ENCODE data around the gene PELI2. TPM values are rescaled to one million over a fixed set of nuclear protein-coding genes. Genes with fewer than 3 reads are reported as not detected.

Gene PELI2
- total and polyA plus RNA-seq, 2 experiments from 2014 or later, result 8.0 to 24.5 TPM

- no peak for ATAC-seq
- TF ChIP-seq STAT1 (IDR thresholded peaks at IDR 0.05; ENCODE audit: unreplicated experiment) (no peak), ZNF462 (CRISPR knock-in tag; IDR thresholded peaks at IDR 0.05) (no peak), ZNF331 (CRISPR knock-in tag; IDR thresholded peaks at IDR 0.05; ENCODE audit: low read depth) (no peak), POLR2AphosphoS5 (IDR thresholded peaks at IDR 0.05; ENCODE audit: low read depth) (no peak), CTCF (conservative IDR thresholded peaks at IDR 0.05; ENCODE audit: low read depth in 2 of 2) (no peak), CREB1 (CRISPR knock-in tag; IDR thresholded peaks at IDR 0.05; ENCODE audit: low read depth) (no peak), ETS1 (IDR thresholded peaks at IDR 0.05) (no peak), NANOG (IDR thresholded peaks at IDR 0.05; ENCODE audit: borderline replicate concordance) (no peak), JUNB (IDR thresholded peaks at IDR 0.05; ENCODE audit: unreplicated experiment) (no peak), REST (IDR thresholded peaks at IDR 0.05; ENCODE audit: unreplicated experiment) (no peak), ZNF114 (CRISPR knock-in tag; IDR thresholded peaks at IDR 0.05) (no peak), EZH2 (IDR thresholded peaks at IDR 0.05; ENCODE audit: low read depth, unreplicated experiment) (no peak), EZH2phosphoT487 (IDR thresholded peaks at IDR 0.05; ENCODE audit: unreplicated experiment) (no peak)
- Mint-ChIP-seq H3K9me3 (no peaks in the 10 kb centered on the region; the same call in 2 of the 3 replicates), H3K27me3 (ENCODE audit: insufficient read depth, low read depth, poor library complexity) (peaks cover 4% of the 10 kb centered on the region), H3K36me3 (ENCODE audit: low read depth) (no peaks in the 10 kb centered on the region), H3K4me3 (no peak overlapping the region), H3K4me1 (peaks cover 21% of the 10 kb centered on the region), H3K27ac (no peak overlapping the region)
- H3K9me2 ChIP-seq (ENCODE audit: insufficient read depth), result no peaks in the 10 kb centered on the region
- H2AFZ ChIP-seq, result no peak overlapping the region
- peaks cover 2% of the 10 kb centered on the region for H3K79me2 ChIP-seq (replicated peaks; ENCODE audit: insufficient read depth)
- H3K36me3 ChIP-seq (ENCODE audit: insufficient read depth), result no peaks in the 10 kb centered on the region
- peaks cover 4% of the 10 kb centered on the region; the same call in 1 of the 2 replicates for H3K4me1 ChIP-seq (ENCODE audit: insufficient read depth)
- DNase-seq (ENCODE audit: low spot score), result no peak
- no peak overlapping the region for H3K4me3 ChIP-seq
- no peak overlapping the region for H3K4me2 ChIP-seq
- H3F3A ChIP-seq (replicated peaks; ENCODE audit: low read depth), result no peaks in the 10 kb centered on the region
- H3K27me3 ChIP-seq (ENCODE audit: insufficient read depth), result no peaks in the 10 kb centered on the region
- H4K20me1 ChIP-seq (replicated peaks; ENCODE audit: insufficient read depth), result peaks cover 7% of the 10 kb centered on the region; the same call in 1 of the 2 replicates
- H3K27ac ChIP-seq (ENCODE audit: low read depth), result no peak overlapping the region
These were observed 93.6 kb downstream of the PELI2 start for GRCh38 chr14:56211844-56212243.

Measured in GM23338 (cell line).